WERI-Rb-1 (cell line): ENCODE measurements around the gene DNM2.

Source experiments
- DNase-seq: peaks from one replicate; pipeline ENCODE4 v3.0.0-alpha.2; 2020
- H3K27ac ChIP-seq: fragments of 250-450 bp; sonication (Bioruptor Pico); 2 replicates; pipeline ENCODE4 v1.5.1; 2020; ENCODE audit warnings: mild to moderate bottlenecking, moderate library complexity
- H3K27me3 ChIP-seq: fragments of 250-450 bp; sonication (Bioruptor Pico); 2 replicates; pipeline ENCODE4 v1.5.1; 2021; ENCODE audit warnings: mild to moderate bottlenecking, low read depth, moderate library complexity; ENCODE audit not compliant: insufficient read depth, severe bottlenecking
- H3K36me3 ChIP-seq: fragments of 250-450 bp; sonication (Bioruptor Pico); 2 replicates; pipeline ENCODE4 v1.5.1; 2020; ENCODE audit warnings: mild to moderate bottlenecking, moderate library complexity
- H3K4me3 ChIP-seq: 2 replicates; pipeline ENCODE4 v1.5.1; 2011; ENCODE audit warnings: low read depth, mild to moderate bottlenecking, control low read depth, low read length
- H3K9me3 ChIP-seq: fragments of 250-450 bp; sonication (Bioruptor Pico); 2 replicates; pipeline ENCODE4 v1.5.1; 2021; ENCODE audit warnings: mild to moderate bottlenecking, moderate library complexity; ENCODE audit not compliant: severe bottlenecking
- TF ChIP-seq, protein P1 (sequence below): IDR thresholded peaks from 2 replicates; pipeline ENCODE4 v1.5.1; 2011; ENCODE audit warnings: low read depth, mild to moderate bottlenecking, control low read depth, inconsistent platforms, low read length

DNM2 gene

DNA sequence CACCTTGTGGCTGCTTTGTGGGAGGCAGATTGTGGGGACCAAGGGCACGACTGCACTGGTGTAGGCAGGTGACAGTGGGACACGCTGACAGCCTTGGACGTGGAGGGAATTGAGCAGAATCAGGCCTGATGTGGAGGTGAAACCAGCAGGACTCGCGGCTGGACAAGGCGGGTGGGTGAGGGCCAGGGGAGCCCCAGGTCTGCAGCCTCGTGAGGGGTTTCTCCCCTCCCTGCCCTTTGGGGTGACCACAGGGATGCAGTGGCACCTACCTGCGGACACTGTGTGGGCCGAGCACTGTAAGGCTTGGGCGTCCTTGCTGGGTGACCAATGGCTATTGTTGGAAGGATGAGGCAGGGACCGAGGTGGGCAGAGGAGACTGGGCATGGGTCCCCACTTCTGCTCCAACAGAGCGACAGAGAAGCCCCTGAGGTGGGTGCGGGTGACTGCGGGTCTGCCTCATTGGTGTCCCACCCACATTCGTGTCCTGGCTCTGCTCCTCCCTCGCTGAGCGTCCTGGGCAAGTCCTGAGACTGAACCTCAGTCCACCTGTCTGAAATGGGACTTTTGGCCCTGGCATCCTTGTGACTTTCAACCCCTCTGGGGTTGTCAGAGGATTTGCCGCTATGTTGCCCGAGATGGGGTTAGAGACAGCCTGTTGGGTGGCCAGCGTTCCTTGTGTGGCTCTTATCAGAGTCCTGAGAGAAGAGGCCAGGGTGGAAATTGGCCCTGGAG lies 30.5 kb downstream of the DNM2 start:
- Histone ChIP-seq H3K27ac (no peak overlapping the region), H3K9me3 (no peaks in the 10 kb centered on the region), H3K36me3 (no peaks in the 10 kb centered on the region; the same call in 1 of the 2 replicates), H3K27me3 (no peaks in the 10 kb centered on the region), H3K4me3 (no peak overlapping the region)
- DNase-seq = no peak
- TF ChIP-seq, protein P1, sequence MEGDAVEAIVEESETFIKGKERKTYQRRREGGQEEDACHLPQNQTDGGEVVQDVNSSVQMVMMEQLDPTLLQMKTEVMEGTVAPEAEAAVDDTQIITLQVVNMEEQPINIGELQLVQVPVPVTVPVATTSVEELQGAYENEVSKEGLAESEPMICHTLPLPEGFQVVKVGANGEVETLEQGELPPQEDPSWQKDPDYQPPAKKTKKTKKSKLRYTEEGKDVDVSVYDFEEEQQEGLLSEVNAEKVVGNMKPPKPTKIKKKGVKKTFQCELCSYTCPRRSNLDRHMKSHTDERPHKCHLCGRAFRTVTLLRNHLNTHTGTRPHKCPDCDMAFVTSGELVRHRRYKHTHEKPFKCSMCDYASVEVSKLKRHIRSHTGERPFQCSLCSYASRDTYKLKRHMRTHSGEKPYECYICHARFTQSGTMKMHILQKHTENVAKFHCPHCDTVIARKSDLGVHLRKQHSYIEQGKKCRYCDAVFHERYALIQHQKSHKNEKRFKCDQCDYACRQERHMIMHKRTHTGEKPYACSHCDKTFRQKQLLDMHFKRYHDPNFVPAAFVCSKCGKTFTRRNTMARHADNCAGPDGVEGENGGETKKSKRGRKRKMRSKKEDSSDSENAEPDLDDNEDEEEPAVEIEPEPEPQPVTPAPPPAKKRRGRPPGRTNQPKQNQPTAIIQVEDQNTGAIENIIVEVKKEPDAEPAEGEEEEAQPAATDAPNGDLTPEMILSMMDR = no peak

DNA sequence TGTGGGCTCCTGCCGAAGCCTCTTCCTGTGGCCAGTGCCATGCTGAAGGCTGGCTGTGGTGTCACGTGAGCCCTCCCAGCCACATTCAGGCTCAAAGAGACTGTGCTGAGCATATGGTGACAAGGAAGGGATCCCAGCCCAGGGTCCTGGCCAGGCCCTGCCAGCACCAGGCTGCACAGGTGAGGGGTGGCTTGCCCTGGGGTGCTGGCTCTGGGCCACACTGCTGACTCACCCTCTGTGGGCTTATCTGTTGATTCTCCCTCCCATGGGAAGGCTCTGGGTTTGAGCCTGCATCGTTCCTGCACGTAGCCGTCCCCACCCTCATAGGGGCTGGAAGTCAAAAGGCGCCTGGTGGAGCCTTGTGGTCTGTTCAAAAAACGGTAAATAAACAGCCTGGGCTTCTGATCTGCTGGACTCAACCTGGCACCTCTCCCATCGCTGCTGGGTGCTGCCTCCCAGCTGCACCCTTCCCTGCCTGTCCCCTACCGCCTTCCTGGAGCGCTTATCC lies 31.1 kb downstream of the DNM2 start:
- Histone ChIP-seq H3K4me3 (no peak overlapping the region), H3K27ac (no peak overlapping the region), H3K36me3 (no peaks in the 10 kb centered on the region; the same call in 1 of the 2 replicates), H3K27me3 (no peaks in the 10 kb centered on the region), H3K9me3 (no peaks in the 10 kb centered on the region)
- TF ChIP-seq, protein P1 = no peak
- DNase-seq = no peak

DNA sequence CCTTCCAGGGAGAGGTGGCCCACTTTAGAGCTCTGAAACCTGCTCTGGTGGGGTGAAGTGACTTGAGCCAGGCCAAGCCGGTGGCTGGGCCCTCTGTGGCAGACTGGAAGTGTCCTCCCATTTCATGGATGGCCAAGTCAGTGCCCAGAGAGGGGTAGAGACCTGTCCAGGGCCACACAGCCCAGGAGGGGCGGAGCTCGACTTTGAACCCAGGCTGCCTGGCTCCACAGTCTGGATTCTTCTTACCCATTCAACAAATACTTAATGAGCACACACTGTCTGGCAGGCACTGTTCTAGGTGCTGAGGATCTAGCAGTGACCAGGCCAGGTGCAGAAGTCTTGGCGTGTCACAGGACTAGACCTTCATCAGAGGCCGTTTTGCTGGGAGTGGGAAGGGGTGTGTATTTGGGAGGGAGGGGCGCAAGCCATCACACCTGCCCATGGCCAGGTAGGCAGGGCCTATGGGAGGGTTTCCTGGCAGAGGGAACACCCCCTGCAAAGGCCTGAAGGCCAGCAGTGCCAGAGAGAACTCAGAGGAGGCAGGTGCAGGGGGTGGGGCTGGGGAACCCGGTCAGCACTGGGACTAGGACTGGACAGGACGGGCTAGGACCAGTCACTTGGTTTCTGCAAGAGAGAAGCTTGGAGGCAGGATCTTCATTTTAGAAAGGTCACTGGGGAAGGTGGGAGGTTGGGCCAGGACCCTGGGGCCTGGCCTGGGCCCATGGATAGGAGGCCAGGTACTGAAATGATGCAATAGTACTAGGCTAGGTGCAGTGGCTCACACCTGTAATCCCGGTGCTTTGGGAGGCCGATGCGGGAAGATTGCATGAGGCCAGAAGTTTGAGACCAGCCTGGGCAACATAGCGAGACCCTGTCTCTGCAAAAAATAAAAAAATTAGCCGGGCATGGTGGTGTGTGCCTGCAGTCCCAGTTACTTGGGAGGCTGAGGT lies 31.8 kb downstream of the DNM2 start:
- no peak for DNase-seq
- Histone ChIP-seq H3K36me3 (no peaks in the 10 kb centered on the region; the same call in 1 of the 2 replicates), H3K4me3 (no peak overlapping the region), H3K27ac (no peak overlapping the region), H3K27me3 (no peaks in the 10 kb centered on the region), H3K9me3 (no peaks in the 10 kb centered on the region)
- TF ChIP-seq, protein P1 = no peak

DNA sequence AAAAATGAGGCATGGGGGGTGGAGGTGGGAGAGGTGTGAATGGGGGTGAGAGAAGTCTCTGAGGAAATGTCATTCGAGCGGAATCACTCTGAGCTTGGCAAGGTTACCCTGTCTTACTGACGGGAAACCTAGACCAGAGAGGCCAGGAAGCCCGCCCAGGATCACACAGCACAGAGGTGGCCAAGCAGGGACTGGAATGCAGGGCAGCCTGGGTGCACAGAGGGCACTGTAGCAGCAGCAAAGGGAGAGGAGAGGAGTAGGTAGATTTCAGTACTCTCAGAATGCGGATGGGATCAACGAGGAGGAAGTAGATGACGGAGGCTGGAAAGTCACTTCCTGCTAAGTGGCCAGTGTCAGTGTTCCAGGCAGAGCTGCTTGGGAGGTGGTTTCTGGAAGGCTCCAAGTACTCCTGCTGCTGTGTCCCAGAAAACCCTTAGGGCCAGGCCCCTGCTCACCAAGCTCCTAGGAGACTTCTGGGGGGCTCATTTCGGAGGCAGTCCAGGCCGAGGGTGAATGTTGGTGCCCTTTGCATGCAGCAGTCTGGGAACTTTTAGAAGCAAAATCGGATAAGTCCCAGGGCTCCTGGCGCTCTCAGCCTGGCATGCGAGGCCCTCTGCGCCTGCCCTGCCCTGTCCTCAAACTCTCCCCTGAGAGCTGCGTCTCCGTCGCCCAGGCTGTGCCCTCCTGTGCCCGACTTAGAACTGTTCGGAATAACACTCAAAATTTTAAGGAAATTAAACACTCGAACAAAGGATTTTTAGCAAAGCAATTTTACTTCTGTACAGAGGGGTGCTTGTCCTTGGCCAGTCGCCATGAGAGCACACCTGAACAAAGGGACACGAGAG lies 33.5 kb downstream of the DNM2 start:
- Histone ChIP-seq H3K4me3 (no peak overlapping the region), H3K36me3 (no peaks in the 10 kb centered on the region; the same call in 1 of the 2 replicates), H3K27ac (no peak overlapping the region), H3K27me3 (no peaks in the 10 kb centered on the region), H3K9me3 (no peaks in the 10 kb centered on the region)
- TF ChIP-seq, protein P1 = no peak
- DNase-seq = no peak

GRCh38 chr19:10752237-10752912 lies 34.5 kb downstream of the DNM2 start:
- Histone ChIP-seq H3K36me3 (no peaks in the 10 kb centered on the region; the same call in 1 of the 2 replicates), H3K4me3 (no peak overlapping the region), H3K27me3 (no peaks in the 10 kb centered on the region), H3K27ac (no peak overlapping the region), H3K9me3 (no peaks in the 10 kb centered on the region)
- DNase-seq = no peak
- TF ChIP-seq, protein P1 = no peak
